Measurements from ENCODE around the gene LDB2.

LDB2 gene

DNA sequence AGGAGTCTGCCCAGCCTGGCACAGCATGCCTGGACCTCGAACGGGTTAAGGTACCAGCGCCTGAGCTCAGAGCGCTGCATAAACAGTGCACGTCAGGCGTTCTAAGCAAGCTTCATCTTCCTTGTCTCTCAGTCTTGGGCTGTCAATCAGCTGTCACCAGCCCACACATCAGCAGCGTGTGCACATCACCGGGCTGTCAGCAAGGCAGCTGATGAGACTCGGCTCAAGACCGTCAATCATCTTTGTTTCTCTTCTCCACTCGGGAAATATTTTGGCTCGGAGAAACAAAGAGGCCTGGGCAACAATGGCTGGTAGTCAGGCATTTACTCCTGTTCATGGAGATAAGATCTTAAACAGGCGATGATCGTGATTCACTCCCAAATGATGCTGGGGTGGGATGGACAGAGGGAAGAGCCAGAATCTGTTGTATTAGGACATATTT lies 141.3 kb downstream of the LDB2 start:
- no peak for DNase-seq (ENCODE audit: low read depth)

DNA sequence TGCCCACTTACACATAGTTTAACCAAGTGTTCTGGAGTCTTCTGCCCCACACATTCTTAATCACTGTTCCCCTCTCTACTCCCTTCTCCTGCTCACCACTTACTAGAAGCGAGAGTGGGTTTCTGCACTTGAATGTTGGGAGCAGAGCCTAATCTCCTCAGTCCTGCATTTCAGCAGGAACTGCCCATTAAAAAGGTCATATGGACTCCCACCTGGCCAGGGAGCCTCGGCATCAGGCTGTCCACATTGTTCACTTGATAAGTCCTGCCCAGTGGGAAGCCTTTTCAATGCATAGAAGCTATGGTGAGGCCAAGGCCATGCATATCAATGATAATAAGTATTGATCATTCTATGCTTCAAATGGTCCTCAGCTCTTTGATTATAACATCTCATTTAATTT lies 144.3 kb downstream of the LDB2 start:
- DNase-seq (ENCODE audit: low read depth) = no peak

DNA sequence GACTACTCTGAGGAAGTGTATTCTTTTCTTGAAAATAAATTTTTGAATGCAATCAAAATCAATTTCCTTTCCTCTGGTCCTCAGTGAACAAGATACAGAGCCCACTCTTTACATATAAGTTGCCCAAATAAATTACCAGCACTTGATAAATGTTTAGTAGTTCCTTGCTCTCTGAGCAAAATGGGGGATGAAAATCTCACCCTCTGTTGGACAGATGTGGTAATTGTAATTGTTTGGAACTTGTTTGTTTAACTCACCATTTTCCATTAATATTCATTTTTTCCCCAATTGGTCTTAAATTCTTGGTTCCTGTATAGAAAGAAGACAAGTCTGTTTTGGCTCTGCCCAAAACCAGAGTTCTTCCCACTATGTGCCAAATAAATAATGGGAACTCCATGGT lies 146.3 kb downstream of the LDB2 start:
- DNase-seq (ENCODE audit: low read depth) = no peak

DNA sequence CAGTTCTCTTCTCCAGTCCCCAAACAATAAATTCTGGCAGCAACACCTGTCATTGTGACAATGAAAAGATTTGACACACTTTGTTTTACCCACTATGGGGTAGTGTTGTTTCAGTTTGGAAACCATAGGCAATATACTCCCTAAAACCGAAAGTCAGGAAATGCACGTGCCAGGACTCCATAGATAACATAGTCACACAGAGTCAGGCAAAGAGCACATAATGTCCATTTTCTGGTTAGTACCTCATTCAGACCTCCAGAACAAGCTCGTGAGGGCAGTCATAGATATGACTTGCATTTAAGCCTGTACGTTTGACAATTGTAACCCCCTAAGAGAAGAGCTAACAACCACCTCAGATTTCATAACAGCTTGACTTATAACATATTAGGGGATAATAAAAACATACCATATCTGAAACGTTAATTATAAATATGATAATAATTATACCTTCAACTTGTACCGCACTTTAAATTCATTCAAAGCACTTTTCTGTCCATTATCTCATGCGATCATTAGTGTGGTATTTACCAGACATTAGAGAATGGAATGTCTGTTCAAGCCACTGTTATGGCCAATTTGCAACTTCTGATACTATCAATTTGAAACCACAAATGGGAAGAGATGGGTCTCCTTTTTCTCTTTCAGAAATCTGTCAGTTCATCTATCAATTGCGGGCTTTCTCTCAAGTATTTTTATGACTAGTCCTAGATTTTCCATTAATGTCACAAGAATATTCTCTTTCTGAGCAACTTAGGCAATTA lies 147.4 kb downstream of the LDB2 start:
- DNase-seq (ENCODE audit: low read depth) = no peak

DNA sequence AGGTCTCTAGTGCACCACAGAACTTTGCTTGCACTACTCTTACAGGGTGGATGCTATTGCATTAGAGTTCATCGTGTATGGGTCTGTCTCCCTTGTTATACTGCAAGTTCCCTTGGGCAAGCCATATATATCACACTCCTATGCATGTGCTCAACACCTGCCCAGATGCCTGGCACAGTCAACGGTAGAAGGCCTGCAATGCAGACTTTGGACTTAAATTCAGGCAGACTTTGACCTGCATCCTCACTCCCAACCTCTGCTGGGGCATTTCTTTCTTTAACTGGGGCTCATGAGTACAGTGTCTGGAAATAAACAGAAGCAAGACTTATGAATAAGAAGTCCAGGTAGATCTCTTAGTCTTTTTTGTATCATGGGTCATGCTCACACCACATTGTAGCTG lies 148.2 kb downstream of the LDB2 start:
- no peak for DNase-seq (ENCODE audit: low read depth)

DNA sequence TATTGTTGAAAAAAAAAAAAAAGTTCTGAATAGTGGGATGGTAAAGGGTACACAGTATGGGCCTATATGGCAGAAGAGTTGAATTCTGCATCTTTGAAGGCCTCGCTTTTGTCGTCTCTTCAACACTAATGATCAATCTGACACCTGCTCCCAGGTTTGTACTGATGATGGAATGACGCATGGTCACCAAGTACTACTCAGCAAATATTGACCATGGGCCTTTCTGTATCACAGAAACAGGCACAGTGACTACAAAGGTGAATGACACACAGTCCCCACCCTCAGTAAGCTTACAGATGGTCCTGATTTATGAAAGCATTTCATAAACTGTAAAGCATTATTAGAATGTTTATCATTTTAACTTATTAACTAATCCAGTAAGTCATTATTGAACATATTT lies 152.6 kb downstream of the LDB2 start:
- no peak for DNase-seq (ENCODE audit: low read depth)

DNA sequence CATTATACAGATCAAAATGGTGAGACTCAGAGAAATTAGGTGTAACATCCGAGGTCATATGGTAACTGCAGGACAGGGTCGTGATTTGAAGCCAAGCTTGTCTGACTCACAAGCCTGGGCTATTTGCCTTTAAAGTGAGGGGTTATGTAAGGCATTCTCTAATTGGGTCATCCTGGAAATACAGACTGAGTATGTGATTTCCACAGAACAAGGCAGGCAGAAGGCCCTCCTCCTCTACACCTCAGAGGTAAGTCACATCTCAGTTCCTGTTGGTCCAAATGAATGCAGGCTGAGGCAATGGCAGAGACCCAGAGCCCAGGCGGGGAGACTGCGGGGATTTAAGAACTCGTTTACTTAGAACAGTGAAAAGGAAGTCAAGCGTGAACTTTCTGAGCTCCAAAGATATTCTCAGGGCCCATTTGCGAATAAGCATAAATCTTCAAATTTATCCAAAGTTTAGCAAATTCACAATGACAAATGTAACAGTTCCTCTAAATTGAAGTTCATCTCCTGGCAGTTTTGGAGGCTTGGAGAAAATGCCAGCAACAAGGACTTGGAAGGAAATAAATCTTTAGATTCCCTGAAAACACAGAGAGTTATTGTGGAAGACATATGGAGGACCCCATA lies 153.3 kb downstream of the LDB2 start:
- DNase-seq (ENCODE audit: low read depth) = no peak

DNA sequence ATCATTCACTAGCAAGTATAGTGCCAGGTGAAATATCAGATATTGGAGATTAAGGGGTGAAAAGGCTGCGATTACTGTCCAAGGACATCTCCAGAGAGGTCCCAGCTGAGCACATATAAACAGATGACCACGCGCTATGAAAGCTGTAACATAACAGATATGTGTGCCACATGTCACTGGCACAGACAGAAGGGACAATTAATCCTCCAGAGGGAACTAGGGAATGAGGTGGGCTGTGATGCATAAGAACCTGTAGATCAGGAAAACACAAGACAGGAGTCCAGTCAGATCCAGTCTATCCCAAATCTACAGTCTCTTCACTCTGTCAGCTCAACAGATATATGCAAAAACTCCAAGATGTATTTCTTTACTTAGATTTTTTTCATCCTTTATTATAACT lies 157.2 kb downstream of the LDB2 start:
- no peak for DNase-seq (ENCODE audit: low read depth)

DNA sequence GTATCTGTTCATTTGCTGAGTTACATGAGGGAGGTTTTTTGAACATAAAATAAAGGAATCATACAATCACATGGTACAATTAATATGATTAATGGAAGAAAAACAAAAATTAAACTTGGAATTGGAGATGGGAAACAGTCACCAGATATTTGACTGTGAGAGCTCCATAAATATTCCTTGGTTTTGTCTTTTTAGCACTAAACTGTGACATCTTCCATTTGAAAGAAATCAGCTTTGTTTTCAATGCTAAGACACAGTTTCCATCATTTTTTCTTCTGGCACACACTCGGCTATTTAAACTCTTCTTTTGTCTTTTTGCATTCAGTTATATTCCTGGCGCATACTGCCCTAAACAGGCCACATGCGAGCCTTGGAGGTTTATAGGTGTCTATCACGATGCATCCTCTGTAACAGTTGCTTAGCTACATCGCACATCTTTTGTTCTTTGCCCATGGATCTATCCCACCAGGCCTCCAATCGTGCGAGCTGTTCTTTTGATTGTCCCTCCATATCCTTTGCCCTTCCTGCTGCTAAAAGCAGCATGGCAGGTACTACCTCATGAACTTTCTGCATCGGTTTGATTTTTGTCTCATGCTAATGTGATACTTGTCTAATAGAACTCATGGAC lies 158.3 kb downstream of the LDB2 start:
- DNase-seq (ENCODE audit: low read depth) = no peak

DNA sequence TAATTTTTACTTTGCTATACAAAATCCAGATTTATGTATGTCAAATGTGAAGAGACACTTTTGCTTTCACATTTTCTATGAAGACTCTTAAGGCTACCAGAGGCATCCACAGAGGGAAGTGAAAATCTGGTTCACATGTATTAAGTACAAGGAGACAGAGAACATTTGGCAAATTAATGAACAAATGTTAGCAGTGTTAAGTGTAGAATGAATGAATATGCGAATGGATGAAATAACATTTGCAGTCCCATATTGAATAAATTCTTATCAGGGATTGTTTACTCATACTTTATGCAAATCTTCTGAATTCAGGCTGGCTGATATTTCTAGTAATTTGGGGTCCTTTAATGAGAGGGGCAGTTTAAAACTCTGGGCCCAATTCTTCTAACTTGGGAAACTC lies 159.9 kb downstream of the LDB2 start:
- DNase-seq (ENCODE audit: low read depth) = no peak

DNA sequence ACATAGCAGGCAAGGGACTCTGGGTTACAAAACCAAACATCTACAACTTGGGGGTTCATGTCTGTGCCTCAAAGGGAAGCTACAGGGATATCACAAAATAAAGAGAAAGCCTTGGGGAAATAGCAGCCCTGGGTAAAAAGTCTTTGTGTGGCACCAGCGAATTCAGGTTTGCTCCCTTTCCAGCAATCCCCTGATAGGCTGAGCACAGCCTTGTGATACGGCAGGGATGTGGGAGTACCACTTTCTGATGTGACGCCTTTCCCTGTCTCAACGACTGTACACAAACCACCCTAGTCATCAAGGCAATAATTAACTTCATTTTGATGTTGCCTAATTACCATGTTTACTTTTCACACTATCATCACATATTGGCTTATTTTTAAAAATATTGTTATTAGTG lies 164.9 kb downstream of the LDB2 start:
- DNase-seq (ENCODE audit: low read depth) = no peak

DNA sequence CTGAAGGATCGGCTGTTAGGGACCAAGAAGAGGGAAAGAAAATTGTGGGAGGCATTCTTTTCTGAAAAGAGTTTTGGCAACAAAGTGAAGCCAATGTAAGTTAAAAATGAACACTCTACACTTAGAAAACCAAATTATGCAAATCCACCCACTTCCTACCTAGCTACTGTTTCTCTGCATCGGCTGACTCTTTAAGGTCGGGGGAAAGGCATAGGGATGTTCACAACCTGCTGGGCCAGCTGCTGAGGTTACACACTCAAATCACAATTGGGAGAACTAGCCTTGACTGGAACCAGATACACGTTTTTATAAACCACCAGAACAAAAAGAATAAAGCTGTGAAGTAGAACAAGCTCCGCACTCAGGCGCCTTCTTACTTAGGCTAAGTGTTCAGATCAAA lies 165.7 kb downstream of the LDB2 start:
- no peak for DNase-seq (ENCODE audit: low read depth)

DNA sequence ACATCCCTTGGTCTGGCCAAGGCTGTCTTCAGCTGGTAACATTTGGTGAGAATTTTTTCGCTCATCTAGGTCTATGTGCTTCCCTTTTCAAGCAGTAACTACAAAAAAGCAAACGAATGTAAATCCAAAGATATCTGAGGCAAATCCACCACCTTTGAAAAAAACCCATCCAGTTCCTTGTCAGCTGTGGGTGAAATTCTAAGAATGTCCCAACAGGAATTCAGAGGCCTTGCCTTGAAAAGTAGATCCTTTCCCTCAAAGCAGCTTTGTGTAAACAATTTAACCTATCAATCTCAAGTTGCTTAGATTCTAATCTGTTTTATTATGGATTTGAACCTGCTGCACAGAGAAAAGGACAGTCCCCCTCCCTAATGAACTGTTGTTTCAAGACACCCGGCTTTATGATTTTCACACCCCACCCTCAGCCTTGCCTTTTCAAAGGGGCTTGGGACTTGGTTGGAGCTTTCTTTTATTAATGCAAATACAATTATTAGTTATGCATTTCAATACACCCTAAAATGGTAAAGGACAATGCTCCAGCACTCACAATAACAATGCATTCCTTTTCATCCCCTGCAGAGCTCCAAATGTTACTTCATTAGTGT lies 166.6 kb downstream of the LDB2 start:
- no peak for DNase-seq (ENCODE audit: low read depth)

DNA sequence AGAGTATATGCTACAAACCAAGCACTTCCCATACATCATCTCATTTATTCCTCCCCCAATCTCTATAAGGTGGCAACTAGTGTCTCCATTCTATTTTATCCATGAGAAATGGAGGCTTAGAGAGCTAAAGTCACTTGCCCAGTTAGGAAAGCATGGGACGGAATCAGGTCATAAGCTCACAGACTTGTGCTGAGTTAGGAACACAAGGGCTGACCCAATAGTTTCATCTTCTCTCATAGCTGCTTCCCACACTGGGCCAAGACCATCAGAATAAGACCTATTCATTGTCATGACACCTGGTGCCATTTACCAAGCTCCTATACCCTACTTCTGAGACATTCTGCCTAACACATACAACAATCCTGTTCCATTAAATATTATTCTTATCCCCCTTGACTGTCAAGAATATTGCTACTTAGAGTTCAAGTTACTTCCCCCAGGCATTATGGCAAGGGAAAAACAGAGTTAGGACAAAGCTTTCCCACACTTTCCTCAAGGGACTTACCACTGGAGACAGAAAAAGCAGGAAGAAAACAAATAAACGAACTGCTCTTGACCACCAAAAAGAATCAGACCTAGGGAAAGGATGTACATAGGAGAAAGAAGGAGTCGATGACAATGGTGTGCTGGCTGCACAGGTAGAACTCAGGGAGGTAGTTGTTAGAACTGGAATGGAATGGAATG lies 167.8 kb downstream of the LDB2 start:
- DNase-seq (ENCODE audit: low read depth) = no peak

DNA sequence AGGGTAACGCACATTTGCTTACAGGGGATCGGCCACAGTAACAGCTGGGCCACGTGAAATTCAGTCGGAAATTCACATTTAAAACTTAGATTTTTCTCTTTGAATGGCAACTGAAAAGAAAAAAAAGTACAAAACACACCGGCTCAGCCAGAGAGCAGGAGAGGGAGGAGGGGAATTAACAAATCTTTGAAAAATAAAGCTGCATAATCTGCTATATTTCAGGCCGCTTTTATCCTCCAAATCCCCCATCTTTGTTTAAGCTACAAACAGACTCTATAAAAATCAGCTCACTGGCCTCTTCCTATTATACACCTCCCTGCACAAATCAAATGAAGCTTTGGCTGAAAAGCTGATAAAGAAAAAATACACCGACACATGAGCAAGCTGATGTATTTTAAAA lies 169.1 kb downstream of the LDB2 start:
- no peak for DNase-seq (ENCODE audit: low read depth)

DNA sequence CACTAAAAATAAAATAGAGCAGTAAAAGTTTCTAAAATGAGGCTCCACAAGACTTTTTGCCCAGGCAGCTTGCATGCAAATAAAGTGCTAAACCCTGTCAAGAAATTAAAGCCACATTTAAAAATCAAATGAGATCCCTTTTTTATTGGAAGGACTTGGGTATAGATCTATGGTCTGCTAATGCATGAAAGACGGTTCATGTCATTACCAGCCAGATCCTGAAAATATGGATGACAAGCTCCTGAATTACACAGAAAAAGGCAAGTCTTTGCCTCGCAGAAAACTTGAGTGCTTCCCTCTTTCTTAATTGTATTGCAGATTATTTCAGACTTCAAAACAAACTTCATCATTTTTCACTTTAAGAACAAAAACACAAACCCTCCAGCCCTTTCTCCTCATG lies 169.6 kb downstream of the LDB2 start:
- DNase-seq (ENCODE audit: low read depth) = no peak

DNA sequence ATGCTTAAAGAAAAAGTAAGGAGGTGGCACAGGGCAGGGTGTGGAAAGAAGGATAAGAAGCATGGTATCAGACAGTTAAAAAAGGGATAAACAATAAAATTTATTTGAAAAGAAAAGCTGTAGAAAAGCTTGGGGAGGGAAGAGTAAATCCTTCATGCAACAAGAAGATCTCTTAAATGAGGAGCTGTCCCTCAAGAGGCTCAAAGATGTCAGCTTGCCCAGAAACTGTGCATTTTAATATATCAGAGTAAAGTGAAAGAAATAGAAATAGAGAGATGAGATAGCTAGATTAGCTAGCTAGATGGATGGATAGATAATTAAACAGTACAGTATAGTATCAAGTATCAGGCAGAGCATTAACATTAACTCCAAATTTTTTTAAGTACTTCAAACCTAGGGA lies 170.3 kb downstream of the LDB2 start:
- no peak for DNase-seq (ENCODE audit: low read depth)

DNA sequence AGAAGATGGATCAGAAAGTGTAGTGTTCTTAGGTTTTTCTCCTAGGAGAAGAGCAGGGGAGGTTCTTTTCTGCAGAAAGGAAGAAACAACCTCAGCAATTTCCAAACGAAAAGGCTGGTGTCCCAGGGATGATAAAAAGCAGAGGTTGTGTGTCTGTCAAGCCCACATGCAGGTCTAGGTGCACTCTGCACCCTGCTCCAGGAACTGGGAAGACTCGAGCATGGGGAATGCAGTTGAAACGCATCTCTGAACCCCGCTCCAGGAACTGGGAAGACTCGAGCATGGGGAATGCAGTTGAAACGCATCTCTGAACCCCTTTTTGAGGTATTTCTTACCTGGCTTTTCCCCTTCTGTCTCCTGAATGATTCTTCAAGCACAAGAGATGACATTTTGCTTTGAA lies 171.2 kb downstream of the LDB2 start:
- DNase-seq (ENCODE audit: low read depth) = no peak

DNA sequence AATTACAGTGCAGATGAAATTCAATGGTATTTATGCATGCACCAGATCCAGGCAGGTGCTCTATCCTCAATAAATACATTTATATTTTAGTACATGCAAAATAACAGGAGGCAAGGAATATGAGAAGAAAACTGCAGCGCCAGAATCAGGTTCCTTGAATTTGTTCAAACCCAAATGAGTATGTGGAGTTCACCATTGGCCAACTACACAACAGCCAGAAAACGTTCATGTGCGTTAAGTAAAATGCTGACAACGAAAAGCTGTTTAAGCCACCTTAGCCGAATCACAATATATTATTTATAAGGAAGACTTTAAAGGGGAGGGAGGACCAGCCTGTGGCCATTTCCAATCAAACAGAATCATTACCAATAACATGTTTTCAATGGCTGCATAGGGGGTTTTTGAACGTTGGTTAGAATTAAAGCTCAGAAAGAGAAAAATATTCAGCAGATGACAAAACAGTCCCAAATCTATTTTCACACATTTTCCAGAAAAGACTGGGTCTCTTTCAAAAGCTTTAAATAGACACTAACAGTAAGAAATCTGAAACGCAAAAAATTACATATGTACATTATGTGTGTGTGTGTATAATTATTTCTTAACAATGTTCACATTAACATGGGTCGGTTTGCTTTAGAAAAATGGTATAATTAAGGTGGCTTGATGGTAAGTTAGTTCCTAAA lies 171.9 kb downstream of the LDB2 start:
- DNase-seq (ENCODE audit: low read depth) = no peak

DNA sequence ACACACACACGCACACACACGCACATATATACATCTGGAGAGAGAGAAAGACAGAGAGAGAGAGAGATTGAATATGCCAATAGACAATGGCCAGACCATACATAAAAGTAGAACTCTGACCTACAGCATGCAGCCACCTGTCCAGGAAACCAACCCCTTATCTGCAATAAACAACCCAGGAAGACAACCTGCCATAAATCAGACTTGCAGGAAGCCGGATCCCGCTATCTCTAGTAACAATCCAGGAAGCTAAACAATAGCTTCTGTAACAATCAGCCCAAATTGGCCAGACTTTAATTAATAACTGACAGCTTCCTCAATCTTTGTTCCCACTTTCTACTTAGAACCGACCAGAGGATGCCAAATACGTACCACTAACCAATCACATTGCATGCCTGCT lies 173.2 kb downstream of the LDB2 start:
- DNase-seq (ENCODE audit: low read depth) = no peak

DNA sequence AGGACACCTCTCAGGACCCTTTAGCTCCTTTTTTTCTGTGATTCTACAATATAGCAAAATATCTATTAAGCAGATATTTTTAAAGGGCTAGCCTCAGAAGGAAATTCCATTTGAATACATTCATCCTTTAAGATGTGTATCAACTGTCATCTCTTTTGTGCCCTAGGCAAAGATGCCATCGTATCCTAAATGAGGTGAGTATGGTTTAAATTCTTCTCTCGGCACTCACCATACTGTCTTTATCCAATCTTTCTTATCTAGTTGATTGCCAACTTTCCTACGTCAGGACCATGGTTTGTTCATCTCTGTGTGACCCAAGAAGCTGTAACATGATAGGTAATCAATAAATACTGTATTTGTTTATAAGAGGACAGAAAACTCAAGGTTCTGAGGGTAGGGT lies 176.0 kb downstream of the LDB2 start:
- DNase-seq (ENCODE audit: low read depth) = no peak
